Adrenal gland (tissue), 5 donors: ENCODE data around the gene CCSER1.

ENCODE experiments used
- POLR2A ChIP-seq, 2 donors: fragments of 450-650 bp; IDR thresholded peaks; one replicate each; pipeline ENCODE4 v1.6.1; 2017; ENCODE audit warnings: antibody characterized with exemption in 2 of 2, mild to moderate bottlenecking in 2 of 2, moderate library complexity in 1 of 2
- TF ChIP-seq, protein P1 (sequence below), 6 experiments: fragments of 450-650 bp in 4 of 6; fragments of 200-600 bp in 2 of 6; sonication (generic) in 1 of 6; IDR thresholded peaks; 1 replicate in 5 of 6; 2 replicates in 1 of 6; pipeline versions ENCODE4 v1.5.1 to v1.8.0; 2016 to 2021; ENCODE audit warnings: antibody characterized with exemption in 6 of 6, mild to moderate bottlenecking in 2 of 6, moderate library complexity in 1 of 6
- donor health status: DM: no; HTN: no; CAD: no.

DNA sequence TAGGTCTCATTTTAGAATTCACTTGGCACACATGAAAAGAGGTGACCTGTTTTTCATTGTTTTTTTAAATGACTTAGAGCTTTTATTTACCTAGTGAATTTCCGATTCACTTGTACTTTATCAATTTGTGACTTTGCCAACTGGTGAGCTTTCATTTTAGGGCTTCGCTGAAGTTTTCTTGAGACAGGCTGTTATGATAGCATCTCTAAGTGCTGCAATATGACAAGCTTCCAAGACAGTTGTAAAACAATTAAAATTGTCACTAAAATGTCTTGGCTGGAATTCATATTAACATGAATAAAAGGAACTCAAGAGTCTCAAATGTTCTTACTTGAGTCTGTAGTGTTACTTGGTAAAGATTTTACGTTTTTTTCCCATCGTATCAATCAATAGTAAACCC is 1344.9 kb downstream of the CCSER1 start:
- no peak for TF ChIP-seq POLR2A (IDR thresholded peaks at IDR 0.05)
- TF ChIP-seq, protein P1, sequence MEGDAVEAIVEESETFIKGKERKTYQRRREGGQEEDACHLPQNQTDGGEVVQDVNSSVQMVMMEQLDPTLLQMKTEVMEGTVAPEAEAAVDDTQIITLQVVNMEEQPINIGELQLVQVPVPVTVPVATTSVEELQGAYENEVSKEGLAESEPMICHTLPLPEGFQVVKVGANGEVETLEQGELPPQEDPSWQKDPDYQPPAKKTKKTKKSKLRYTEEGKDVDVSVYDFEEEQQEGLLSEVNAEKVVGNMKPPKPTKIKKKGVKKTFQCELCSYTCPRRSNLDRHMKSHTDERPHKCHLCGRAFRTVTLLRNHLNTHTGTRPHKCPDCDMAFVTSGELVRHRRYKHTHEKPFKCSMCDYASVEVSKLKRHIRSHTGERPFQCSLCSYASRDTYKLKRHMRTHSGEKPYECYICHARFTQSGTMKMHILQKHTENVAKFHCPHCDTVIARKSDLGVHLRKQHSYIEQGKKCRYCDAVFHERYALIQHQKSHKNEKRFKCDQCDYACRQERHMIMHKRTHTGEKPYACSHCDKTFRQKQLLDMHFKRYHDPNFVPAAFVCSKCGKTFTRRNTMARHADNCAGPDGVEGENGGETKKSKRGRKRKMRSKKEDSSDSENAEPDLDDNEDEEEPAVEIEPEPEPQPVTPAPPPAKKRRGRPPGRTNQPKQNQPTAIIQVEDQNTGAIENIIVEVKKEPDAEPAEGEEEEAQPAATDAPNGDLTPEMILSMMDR (IDR thresholded peaks at IDR 0.05): no peak
